CD14-positive monocyte (primary cell): ENCODE data around the gene IMMP2L. TPM values are rescaled to one million over a fixed set of nuclear protein-coding genes. Genes with fewer than 3 reads are reported as not detected.

Experiments used
- DNase-seq, 3 donors: peaks; one replicate each; pipeline ENCODE4 v3.0.0-alpha.2; 2011 to 2022
- H2AFZ ChIP-seq: 2 replicates; pipeline ENCODE4 v1.6.0; 2012; ENCODE audit warnings: mild to moderate bottlenecking, low read depth, low read length, inconsistent platforms; ENCODE audit not compliant: insufficient read depth, poor library complexity, severe bottlenecking
- H3K27ac ChIP-seq, 2 donors: 1 replicate in 1 of 2; 2 replicates in 1 of 2; pipeline ENCODE4 v1.5.1; 2012 to 2013; ENCODE audit warnings: low read length in 2 of 2, control low read depth in 1 of 2, inconsistent platforms in 1 of 2, low read depth in 1 of 2, mild to moderate bottlenecking in 1 of 2
- H3K27me3 ChIP-seq, 2 donors: one replicate each; pipeline versions ENCODE4 v1.6.0 to v1.6.1; 2011 to 2013; ENCODE audit warnings: low read length in 2 of 2; ENCODE audit not compliant: control insufficient read depth in 2 of 2, insufficient read depth in 2 of 2
- H3K36me3 ChIP-seq, 2 donors: replicated peaks in 1 of 2; 1 replicate in 1 of 2; 2 replicates in 1 of 2; pipeline versions ENCODE4 v1.5.1 to v1.6.1; 2012 to 2013; ENCODE audit warnings: low read length in 2 of 2, control low read depth in 1 of 2, inconsistent platforms in 1 of 2, mild to moderate bottlenecking in 1 of 2; ENCODE audit not compliant: insufficient read depth in 2 of 2, control insufficient read depth in 1 of 2
- H3K4me1 ChIP-seq, 2 donors: 1 replicate in 1 of 2; 2 replicates in 1 of 2; pipeline versions ENCODE4 v1.5.1 to v1.6.1; 2012 to 2013; ENCODE audit warnings: low read length in 2 of 2, control low read depth in 1 of 2, inconsistent platforms in 1 of 2, mild to moderate bottlenecking in 1 of 2, moderate library complexity in 1 of 2; ENCODE audit not compliant: insufficient read depth in 2 of 2, control insufficient read depth in 1 of 2
- H3K4me2 ChIP-seq: replicated peaks from 2 replicates; pipeline ENCODE3; 2012; ENCODE audit warnings: low read length, moderate library complexity, mild to moderate bottlenecking; ENCODE audit not compliant: poor library complexity, severe bottlenecking; ENCODE audit errors: extremely low read depth
- H3K4me3 ChIP-seq, 3 experiments: fragments of 200-600 bp in 1 of 3; sonication (generic) in 1 of 3; replicated peaks in 1 of 3; 1 replicate in 2 of 3; 2 replicates in 1 of 3; pipeline ENCODE4 v1.5.1; 2011 to 2013; ENCODE audit warnings: low read length in 3 of 3, mild to moderate bottlenecking in 3 of 3, control low read depth in 2 of 3, low read depth in 2 of 3, inconsistent platforms in 1 of 3, moderate library complexity in 1 of 3
- H3K79me2 ChIP-seq: 2 replicates; pipeline ENCODE4 v1.6.0; 2012; ENCODE audit warnings: mild to moderate bottlenecking, control low read depth, inconsistent platforms, low read length, moderate library complexity; ENCODE audit not compliant: insufficient read depth
- H3K9ac ChIP-seq: 2 replicates; pipeline ENCODE4 v1.6.0; 2017; ENCODE audit warnings: low read length, mild to moderate bottlenecking; ENCODE audit not compliant: insufficient read depth, poor library complexity, severe bottlenecking
- H3K9me3 ChIP-seq, 2 donors: replicated peaks in 1 of 2; 1 replicate in 1 of 2; 2 replicates in 1 of 2; pipeline versions ENCODE4 v1.5.1 to v1.6.1; 2012 to 2013; ENCODE audit warnings: low read length in 2 of 2, control low read depth in 1 of 2; ENCODE audit not compliant: control insufficient read depth in 1 of 2, insufficient read depth in 1 of 2
- H4K20me1 ChIP-seq: 2 replicates; pipeline ENCODE4 v1.6.0; 2012; ENCODE audit warnings: mild to moderate bottlenecking, low read length, control low read depth, moderate library complexity; ENCODE audit not compliant: insufficient read depth
- H3K27ac Mint-ChIP-seq, 7 donors: one replicate each; pipeline ENCODE4 v1.8.0; 2020; ENCODE audit warnings: mild to moderate bottlenecking in 7 of 7, mixed read lengths in 7 of 7, moderate library complexity in 6 of 7, inconsistent platforms in 2 of 7
- H3K27me3 Mint-ChIP-seq, 3 donors: one replicate each; pipeline ENCODE4 v1.8.0; 2021 to 2022; ENCODE audit warnings: low read depth in 3 of 3, mild to moderate bottlenecking in 3 of 3, mixed read lengths in 3 of 3, moderate library complexity in 3 of 3, inconsistent platforms in 1 of 3
- H3K36me3 Mint-ChIP-seq, 2 donors: one replicate each; pipeline ENCODE4 v1.8.0; 2020; ENCODE audit warnings: mixed read lengths in 2 of 2, inconsistent platforms in 1 of 2, mild to moderate bottlenecking in 1 of 2
- H3K4me1 Mint-ChIP-seq: one replicate; pipeline ENCODE4 v1.8.0; 2020; ENCODE audit warnings: mild to moderate bottlenecking, mixed read lengths
- H3K4me3 Mint-ChIP-seq, 2 donors: one replicate each; pipeline ENCODE4 v1.8.0; 2020; ENCODE audit warnings: mild to moderate bottlenecking in 2 of 2, mixed read lengths in 2 of 2, moderate library complexity in 1 of 2
- H3K9me3 Mint-ChIP-seq, 7 donors: one replicate each; pipeline ENCODE4 v1.8.0; 2020 to 2022; ENCODE audit warnings: mixed read lengths in 7 of 7, mild to moderate bottlenecking in 6 of 7, moderate library complexity in 6 of 7, inconsistent platforms in 2 of 7
- WGBS: methylation state at CpG from one replicate; pipeline ENCODE4 v1.1.5; 2013; ENCODE audit warnings: missing lambda C conversion rate; ENCODE audit not compliant: insufficient coverage; 5-methylcytosine and 5-hydroxymethylcytosine counted together
- intact Hi-C, 2 donors: fragments of 100-400 bp; cut with micrococcal nuclease; formaldehyde crosslinking; loops; one replicate each; pipeline versions ENCODE4 v1.15.0 to v1.15.1; 2023
- polyA plus RNA-seq, 3 donors: library from polyadenylated mRNA; depleted of rRNA in 1 of 3; unstranded in 2 of 3; stranded (reverse) in 1 of 3; fragments of 300-500 nt in 2 of 3; fragments of >200 nt in 1 of 3; fragmentation: Illumina TruSeq in 2 of 3; gene quantifications; 1 replicate in 2 of 3; 2 replicates in 1 of 3; pipeline ENCODE4 v1.2.3, GENCODE V29; 2012 to 2021
- TF ChIP-seq, protein P1 (sequence below): fragments of 200-600 bp; IDR thresholded peaks from one replicate; pipeline ENCODE4 v1.8.0; 2022; ENCODE audit warnings: antibody characterized with exemption, mild to moderate bottlenecking

IMMP2L gene
- polyA plus RNA-seq, 3 donors, result 1.9 to 6.4 (median 6.2) TPM

DNA sequence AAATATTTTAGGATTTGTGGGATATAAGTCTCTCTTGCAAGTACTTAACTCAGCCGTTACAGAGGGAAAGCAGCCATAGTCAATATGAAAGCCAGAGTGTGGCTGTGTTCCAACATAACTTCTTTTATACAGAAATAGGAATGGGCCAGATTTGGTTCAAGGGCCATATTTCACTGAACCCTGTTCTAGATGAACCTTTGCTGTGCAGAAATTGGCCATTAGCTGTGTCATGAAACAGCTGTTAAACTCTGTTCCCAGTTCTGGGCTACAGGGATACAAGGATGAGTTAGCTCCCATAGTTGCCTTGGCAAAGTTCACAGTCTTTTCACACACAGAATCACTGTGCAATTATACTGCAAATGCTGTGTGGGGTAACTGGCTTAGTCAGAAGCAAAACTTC is 685.3 kb downstream of the IMMP2L start:
- intact Hi-C loops, result no loop called here
- no peaks in the 10 kb centered on the region for H3K27me3 ChIP-seq
- H3K4me1 Mint-ChIP-seq, result no peaks in the 10 kb centered on the region
- H3K9me3 ChIP-seq, result peaks cover 0 to 3% of the 10 kb centered on the region in 2 donors
- H3K36me3 ChIP-seq, result no peaks in the 10 kb centered on the region
- H3K4me3 ChIP-seq, result no peak overlapping the region
- no peak overlapping the region for H3K4me2 ChIP-seq
- DNase-seq, result no peak
- no peak overlapping the region for H3K27ac ChIP-seq
- no peaks in the 10 kb centered on the region for H4K20me1 ChIP-seq
- no peaks in the 10 kb centered on the region for H3K27me3 Mint-ChIP-seq
- no peak overlapping the region for H3K4me3 Mint-ChIP-seq
- H2AFZ ChIP-seq, result no peak overlapping the region
- no peak overlapping the region for H3K9ac ChIP-seq
- no peak overlapping the region for H3K27ac Mint-ChIP-seq
- no peaks in the 10 kb centered on the region for H3K36me3 Mint-ChIP-seq
- TF ChIP-seq, protein P1, sequence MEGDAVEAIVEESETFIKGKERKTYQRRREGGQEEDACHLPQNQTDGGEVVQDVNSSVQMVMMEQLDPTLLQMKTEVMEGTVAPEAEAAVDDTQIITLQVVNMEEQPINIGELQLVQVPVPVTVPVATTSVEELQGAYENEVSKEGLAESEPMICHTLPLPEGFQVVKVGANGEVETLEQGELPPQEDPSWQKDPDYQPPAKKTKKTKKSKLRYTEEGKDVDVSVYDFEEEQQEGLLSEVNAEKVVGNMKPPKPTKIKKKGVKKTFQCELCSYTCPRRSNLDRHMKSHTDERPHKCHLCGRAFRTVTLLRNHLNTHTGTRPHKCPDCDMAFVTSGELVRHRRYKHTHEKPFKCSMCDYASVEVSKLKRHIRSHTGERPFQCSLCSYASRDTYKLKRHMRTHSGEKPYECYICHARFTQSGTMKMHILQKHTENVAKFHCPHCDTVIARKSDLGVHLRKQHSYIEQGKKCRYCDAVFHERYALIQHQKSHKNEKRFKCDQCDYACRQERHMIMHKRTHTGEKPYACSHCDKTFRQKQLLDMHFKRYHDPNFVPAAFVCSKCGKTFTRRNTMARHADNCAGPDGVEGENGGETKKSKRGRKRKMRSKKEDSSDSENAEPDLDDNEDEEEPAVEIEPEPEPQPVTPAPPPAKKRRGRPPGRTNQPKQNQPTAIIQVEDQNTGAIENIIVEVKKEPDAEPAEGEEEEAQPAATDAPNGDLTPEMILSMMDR, result no peak
- H3K9me3 Mint-ChIP-seq, result peaks cover 0 to 2% (median 0%) of the 10 kb centered on the region in 7 donors
- H3K4me1 ChIP-seq, result no peaks in the 10 kb centered on the region
- no peaks in the 10 kb centered on the region for H3K79me2 ChIP-seq
- no CpG with 5 or more reads among the region's 1 CpG for WGBS

DNA sequence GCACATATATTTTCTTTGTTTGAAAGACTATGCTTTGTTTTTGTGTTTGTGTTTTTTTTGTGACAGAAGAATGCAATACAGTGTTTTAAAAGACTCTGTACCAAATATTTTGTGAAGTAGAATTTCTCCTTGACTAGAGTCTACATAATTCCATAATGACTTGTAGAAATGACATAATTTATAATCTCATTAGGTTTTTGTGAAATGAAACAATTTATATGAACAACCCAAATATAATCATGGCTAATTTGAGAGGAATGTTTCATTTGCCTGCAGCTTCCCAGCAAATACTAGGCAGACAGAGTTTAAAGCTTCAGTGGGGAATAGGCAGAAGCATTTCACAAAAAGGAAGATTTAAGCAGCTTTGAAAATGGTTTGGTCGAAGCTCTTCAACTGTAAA is 686.9 kb downstream of the IMMP2L start:
- H3K4me2 ChIP-seq, result no peak overlapping the region
- no peak overlapping the region for H2AFZ ChIP-seq
- H3K4me3 ChIP-seq, result no peak overlapping the region
- no peaks in the 10 kb centered on the region for H3K27me3 Mint-ChIP-seq
- H3K36me3 ChIP-seq, result no peaks in the 10 kb centered on the region
- no CpG with 5 or more reads among the region's 1 CpG for WGBS
- no peak overlapping the region for H3K9ac ChIP-seq
- H4K20me1 ChIP-seq, result no peaks in the 10 kb centered on the region
- no peaks in the 10 kb centered on the region for H3K4me1 ChIP-seq
- no peaks in the 10 kb centered on the region for H3K4me1 Mint-ChIP-seq
- peaks cover 0 to 3% of the 10 kb centered on the region in 2 donors for H3K9me3 ChIP-seq
- no peaks in the 10 kb centered on the region for H3K36me3 Mint-ChIP-seq
- intact Hi-C loops, result no loop called here
- H3K9me3 Mint-ChIP-seq, result peaks cover 0 to 2% (median 0%) of the 10 kb centered on the region in 7 donors
- no peak overlapping the region for H3K27ac ChIP-seq
- H3K79me2 ChIP-seq, result no peaks in the 10 kb centered on the region
- H3K4me3 Mint-ChIP-seq, result no peak overlapping the region
- DNase-seq, result no peak
- H3K27me3 ChIP-seq, result no peaks in the 10 kb centered on the region
- H3K27ac Mint-ChIP-seq, result no peak overlapping the region
- TF ChIP-seq, protein P1, result no peak
